Mucosa of rectum (tissue), 2 donors: ENCODE results near the gene TFPT.

Experiments used
- H3K27ac ChIP-seq, 2 donors: one replicate each; pipeline ENCODE4 v1.7.0; 2013; ENCODE audit warnings: inconsistent platforms in 2 of 2, low read depth in 2 of 2, low read length in 2 of 2
- H3K27me3 ChIP-seq, 2 donors: one replicate each; pipeline ENCODE4 v1.7.0; 2013; ENCODE audit warnings: low read length in 2 of 2; ENCODE audit not compliant: control insufficient read depth in 2 of 2, insufficient read depth in 2 of 2
- H3K36me3 ChIP-seq, 2 donors: one replicate each; pipeline ENCODE4 v1.7.0; 2013; ENCODE audit warnings: low read length in 2 of 2; ENCODE audit not compliant: control insufficient read depth in 2 of 2, insufficient read depth in 2 of 2
- H3K4me1 ChIP-seq, 2 donors: one replicate each; pipeline ENCODE4 v1.7.0; 2013; ENCODE audit warnings: low read length in 2 of 2, mild to moderate bottlenecking in 1 of 2; ENCODE audit not compliant: control insufficient read depth in 2 of 2, insufficient read depth in 2 of 2
- H3K4me3 ChIP-seq, 2 donors: one replicate each; pipeline ENCODE4 v1.7.0; 2013; ENCODE audit warnings: low read length in 2 of 2
- H3K9ac ChIP-seq, 2 donors: one replicate each; pipeline ENCODE4 v1.7.0; 2013; ENCODE audit warnings: low read length in 2 of 2, low read depth in 1 of 2, mild to moderate bottlenecking in 1 of 2
- H3K9me3 ChIP-seq, 2 donors: one replicate each; pipeline ENCODE4 v1.7.0; 2013; ENCODE audit warnings: low read length in 2 of 2; ENCODE audit not compliant: control insufficient read depth in 2 of 2
- donor health status: healthy.
- donor health status: Normal muscosa, but diverticular disease.

The TFPT gene

GRCh38 chr19:54149021-54149812, 33.8 kb upstream of the TFPT start:
- Histone ChIP-seq H3K27me3 (no peaks in the 10 kb centered on the region), H3K4me3 (no peak overlapping the region), H3K27ac (no peak overlapping the region), H3K9me3 (no peaks in the 10 kb centered on the region), H3K9ac (no peak overlapping the region), H3K36me3 (peaks cover 72 to 92% of the 10 kb centered on the region in 2 donors), H3K4me1 (peaks cover 0 to 2% of the 10 kb centered on the region in 2 donors)

- H3K36me3 ChIP-seq, result peaks cover 78 to 91% of the 10 kb centered on the region in 2 donors
- no peaks in the 10 kb centered on the region for H3K27me3 ChIP-seq
- H3K27ac ChIP-seq, result no peak overlapping the region
- H3K4me3 ChIP-seq, result no peak overlapping the region
- peaks cover 0 to 2% of the 10 kb centered on the region in 2 donors for H3K4me1 ChIP-seq
- H3K9me3 ChIP-seq, result no peaks in the 10 kb centered on the region
- H3K9ac ChIP-seq, result no peak overlapping the region
Observed at GRCh38 chr19:54148158-54148557, 32.7 kb upstream of the TFPT start.

- Histone ChIP-seq H3K36me3 (peaks cover 83 to 90% of the 10 kb centered on the region in 2 donors), H3K27me3 (no peaks in the 10 kb centered on the region)
Observed at GRCh38 chr19:54147676-54148075, 32.2 kb upstream of the TFPT start.

GRCh38 chr19:54145541-54146158, 30.2 kb upstream of the TFPT start:
- no peak overlapping the region for H3K4me3 ChIP-seq
- H3K27ac ChIP-seq, result no peak overlapping the region
- no peaks in the 10 kb centered on the region for H3K9me3 ChIP-seq
- peaks cover 79 to 84% of the 10 kb centered on the region in 2 donors for H3K36me3 ChIP-seq
- H3K9ac ChIP-seq, result no peak overlapping the region
- H3K27me3 ChIP-seq, result no peaks in the 10 kb centered on the region
- peaks cover 0 to 2% of the 10 kb centered on the region in 2 donors for H3K4me1 ChIP-seq

More at GRCh38 chr19:54147676-54148075, 32.2 kb upstream of the TFPT start:
- peaks cover 0 to 2% of the 10 kb centered on the region in 2 donors for H3K4me1 ChIP-seq
- H3K27ac ChIP-seq, result peak overlapping the region in 1 of 2 donors; percentile 23
- no peak overlapping the region for H3K9ac ChIP-seq
- H3K4me3 ChIP-seq, result no peak overlapping the region
- H3K9me3 ChIP-seq, result no peaks in the 10 kb centered on the region

- Histone ChIP-seq H3K9me3 (no peaks in the 10 kb centered on the region), H3K4me3 (no peak overlapping the region)
Observed at GRCh38 chr19:54142166-54142780, 26.8 kb upstream of the TFPT start.

GRCh38 chr19:54141356-54141755, 25.9 kb upstream of the TFPT start:
- Histone ChIP-seq H3K27ac (no peak overlapping the region), H3K36me3 (peaks cover 49 to 51% of the 10 kb centered on the region in 2 donors), H3K4me1 (peaks cover 16 to 17% of the 10 kb centered on the region in 2 donors), H3K9me3 (no peaks in the 10 kb centered on the region), H3K4me3 (no peak overlapping the region), H3K9ac (no peak overlapping the region), H3K27me3 (no peaks in the 10 kb centered on the region)

More at GRCh38 chr19:54142166-54142780, 26.8 kb upstream of the TFPT start:
- Histone ChIP-seq H3K9ac (no peak overlapping the region), H3K27ac (no peak overlapping the region), H3K27me3 (no peaks in the 10 kb centered on the region), H3K4me1 (peaks cover 10 to 15% of the 10 kb centered on the region in 2 donors), H3K36me3 (peaks cover 57 to 61% of the 10 kb centered on the region in 2 donors)

- H3K9me3 ChIP-seq, result no peaks in the 10 kb centered on the region
- H3K9ac ChIP-seq, result peak overlapping the region; percentile 63 to 83
- no peaks in the 10 kb centered on the region for H3K27me3 ChIP-seq
- H3K4me1 ChIP-seq, result peaks cover 23% of the 10 kb centered on the region in 2 donors
- peak overlapping the region; percentile 74 to 77 for H3K4me3 ChIP-seq
- H3K27ac ChIP-seq, result peak overlapping the region in 1 of 2 donors; percentile 85
- H3K36me3 ChIP-seq, result peaks cover 22 to 25% of the 10 kb centered on the region in 2 donors
Observed at GRCh38 chr19:54138489-54139256, 23.2 kb upstream of the TFPT start.

- Histone ChIP-seq H3K9ac (peak within 1 kb of the TSS; percentile 74 to 83), H3K36me3 (peaks cover 14 to 18% of the 10 kb centered on the region in 2 donors), H3K4me1 (peaks cover 23% of the 10 kb centered on the region in 2 donors), H3K27ac (peak within 1 kb of the TSS; percentile 85), H3K9me3 (no peaks in the 10 kb centered on the region), H3K27me3 (no peaks in the 10 kb centered on the region), H3K4me3 (peak within 1 kb of the TSS; percentile 77 to 88)
Observed at GRCh38 chr19:54137699-54138488, 22.4 kb upstream of the TFPT start, which contains the start of gene CNOT3. Gene CNOT3 (plus strand): TSS chr19:54137762. CDS start chr19:54142979, 5,217 bp downstream.
